Activated naive CD4-positive, alpha-beta T cell treated with anti-CD3 and anti-CD28 coated beads, Interleukin-2, amount 10 ng/mL, durations not matched to agents 7 days and 5 days (primary cell): ENCODE measurements around the gene SDK1.

Experiments
- CTCF ChIA-PET: fragments of 350-600 bp; sonication (Branson Sonifier 250); formaldehyde crosslinking; loops from one replicate; lab custom pipeline; 2021; ENCODE audit warnings: antibody characterized with exemption; lab: Charles Lee
- DNase-seq: peaks from one replicate; pipeline ENCODE4 v3.0.0-alpha.2; 2020
- H3K27ac Mint-ChIP-seq: one replicate; pipeline ENCODE4 v1.8.0; 2021; ENCODE audit warnings: mild to moderate bottlenecking, moderate library complexity, mixed read lengths
- H3K27me3 Mint-ChIP-seq: one replicate; pipeline ENCODE4 v1.8.0; 2021; ENCODE audit warnings: mild to moderate bottlenecking, mixed read lengths
- H3K36me3 Mint-ChIP-seq: one replicate; pipeline ENCODE4 v1.8.0; 2021; ENCODE audit warnings: mixed read lengths
- H3K4me1 Mint-ChIP-seq: one replicate; pipeline ENCODE4 v1.8.0; 2021; ENCODE audit warnings: mixed read lengths
- H3K4me3 Mint-ChIP-seq: one replicate; pipeline ENCODE4 v1.8.0; 2021; ENCODE audit warnings: mild to moderate bottlenecking, moderate library complexity, mixed read lengths
- H3K9me3 Mint-ChIP-seq: one replicate; pipeline ENCODE4 v1.8.0; 2021; ENCODE audit warnings: mixed read lengths

The SDK1 gene

DNA sequence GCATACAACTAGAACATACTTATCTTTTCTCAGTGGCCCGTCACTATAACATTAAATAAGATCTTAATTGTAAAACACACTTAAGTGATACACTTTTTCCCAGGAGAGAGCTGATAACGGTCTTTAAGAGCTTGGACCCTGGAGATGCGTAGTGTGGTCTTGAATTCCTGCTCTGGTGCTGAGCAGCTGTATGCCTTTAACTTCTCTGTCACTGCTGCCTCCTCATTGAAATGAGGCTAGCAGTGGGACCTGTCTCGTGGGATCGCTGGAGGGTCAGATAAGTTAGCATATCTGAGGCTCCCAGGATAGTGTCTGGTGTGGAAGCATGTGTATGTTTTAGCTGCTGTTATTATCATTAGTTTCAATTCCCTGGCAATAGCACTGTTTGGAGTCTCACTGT lies 194.9 kb downstream of the SDK1 start:
- no peaks in the 10 kb centered on the region for H3K36me3 Mint-ChIP-seq
- H3K27me3 Mint-ChIP-seq: no peaks in the 10 kb centered on the region
- peaks cover 7% of the 10 kb centered on the region for H3K4me1 Mint-ChIP-seq
- CTCF ChIA-PET: no interaction called here
- no peak for DNase-seq
- peaks cover 3% of the 10 kb centered on the region for H3K9me3 Mint-ChIP-seq
- no peak overlapping the region for H3K27ac Mint-ChIP-seq
- H3K4me3 Mint-ChIP-seq: no peak overlapping the region

DNA sequence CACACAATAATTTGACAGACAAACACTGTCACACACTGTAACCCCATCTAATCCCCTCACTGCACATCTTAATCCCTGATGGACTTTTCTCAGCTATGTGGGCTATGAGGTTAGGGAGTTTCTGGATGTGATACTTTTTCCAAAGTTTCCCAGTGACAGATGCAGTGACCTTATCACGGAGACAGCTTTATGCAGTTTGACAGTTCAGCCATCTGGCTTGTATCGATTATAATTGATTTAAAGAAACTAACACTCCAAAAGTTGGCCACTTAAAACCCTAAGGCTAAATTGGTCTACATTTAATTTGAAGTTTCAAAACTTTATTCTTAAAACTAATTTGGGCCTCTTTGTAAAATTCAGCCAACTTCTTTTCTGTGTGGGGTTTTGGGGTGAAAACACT lies 196.7 kb downstream of the SDK1 start:
- CTCF ChIA-PET: no interaction called here
- H3K36me3 Mint-ChIP-seq: no peaks in the 10 kb centered on the region
- peaks cover 7% of the 10 kb centered on the region for H3K4me1 Mint-ChIP-seq
- peaks cover 3% of the 10 kb centered on the region for H3K9me3 Mint-ChIP-seq
- no peak overlapping the region for H3K27ac Mint-ChIP-seq
- DNase-seq: no peak
- no peaks in the 10 kb centered on the region for H3K27me3 Mint-ChIP-seq
- H3K4me3 Mint-ChIP-seq: no peak overlapping the region

DNA sequence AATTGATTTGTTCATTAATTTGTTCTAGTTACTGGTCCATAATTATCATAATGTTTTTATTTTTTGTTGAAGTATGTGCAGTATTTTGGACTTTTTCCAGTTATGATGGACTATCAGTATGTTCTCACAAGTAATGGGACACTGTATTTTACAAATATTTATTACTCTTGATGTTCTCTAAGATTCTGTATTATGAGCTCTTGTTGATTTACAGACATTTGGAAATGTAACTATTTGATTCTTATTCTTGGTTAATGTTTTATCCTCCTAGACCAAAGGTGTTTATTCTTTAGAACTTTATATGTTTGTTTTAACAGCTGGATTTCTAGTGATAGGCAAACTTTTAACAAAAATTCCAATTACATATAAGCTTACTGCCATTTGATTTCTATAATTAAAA lies 200.6 kb downstream of the SDK1 start:
- no peak for DNase-seq

DNA sequence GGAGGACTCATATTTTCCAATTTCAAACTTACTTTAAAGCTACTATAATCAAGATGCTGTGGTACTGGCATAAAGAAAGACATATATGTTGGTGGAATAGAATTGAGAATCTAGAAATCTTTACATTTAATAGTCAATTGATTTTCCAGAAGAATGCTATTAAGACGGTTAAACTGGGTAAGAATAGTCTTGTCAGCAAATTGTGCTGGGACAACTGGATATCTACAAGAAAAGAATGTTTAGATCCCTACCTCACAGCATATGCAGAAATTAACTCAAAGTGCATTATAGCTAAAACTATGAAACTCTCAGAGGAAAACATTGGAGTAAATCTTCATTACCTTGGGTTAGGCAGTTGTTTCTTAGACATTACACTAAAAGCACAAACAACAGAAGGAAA lies 203.3 kb downstream of the SDK1 start:
- Mint-ChIP-seq H3K27ac (no peak overlapping the region), H3K4me3 (no peak overlapping the region), H3K4me1 (no peaks in the 10 kb centered on the region), H3K27me3 (no peaks in the 10 kb centered on the region), H3K9me3 (peaks cover 8% of the 10 kb centered on the region), H3K36me3 (no peaks in the 10 kb centered on the region)
- CTCF ChIA-PET: no interaction called here
- no peak for DNase-seq

More for the DNA sequence above, 200.6 kb downstream of the SDK1 start:
- Mint-ChIP-seq H3K27me3 (no peaks in the 10 kb centered on the region), H3K4me3 (no peak overlapping the region), H3K27ac (no peak overlapping the region), H3K36me3 (no peaks in the 10 kb centered on the region), H3K9me3 (peaks cover 7% of the 10 kb centered on the region), H3K4me1 (no peaks in the 10 kb centered on the region)
- CTCF ChIA-PET: no interaction called here

DNA sequence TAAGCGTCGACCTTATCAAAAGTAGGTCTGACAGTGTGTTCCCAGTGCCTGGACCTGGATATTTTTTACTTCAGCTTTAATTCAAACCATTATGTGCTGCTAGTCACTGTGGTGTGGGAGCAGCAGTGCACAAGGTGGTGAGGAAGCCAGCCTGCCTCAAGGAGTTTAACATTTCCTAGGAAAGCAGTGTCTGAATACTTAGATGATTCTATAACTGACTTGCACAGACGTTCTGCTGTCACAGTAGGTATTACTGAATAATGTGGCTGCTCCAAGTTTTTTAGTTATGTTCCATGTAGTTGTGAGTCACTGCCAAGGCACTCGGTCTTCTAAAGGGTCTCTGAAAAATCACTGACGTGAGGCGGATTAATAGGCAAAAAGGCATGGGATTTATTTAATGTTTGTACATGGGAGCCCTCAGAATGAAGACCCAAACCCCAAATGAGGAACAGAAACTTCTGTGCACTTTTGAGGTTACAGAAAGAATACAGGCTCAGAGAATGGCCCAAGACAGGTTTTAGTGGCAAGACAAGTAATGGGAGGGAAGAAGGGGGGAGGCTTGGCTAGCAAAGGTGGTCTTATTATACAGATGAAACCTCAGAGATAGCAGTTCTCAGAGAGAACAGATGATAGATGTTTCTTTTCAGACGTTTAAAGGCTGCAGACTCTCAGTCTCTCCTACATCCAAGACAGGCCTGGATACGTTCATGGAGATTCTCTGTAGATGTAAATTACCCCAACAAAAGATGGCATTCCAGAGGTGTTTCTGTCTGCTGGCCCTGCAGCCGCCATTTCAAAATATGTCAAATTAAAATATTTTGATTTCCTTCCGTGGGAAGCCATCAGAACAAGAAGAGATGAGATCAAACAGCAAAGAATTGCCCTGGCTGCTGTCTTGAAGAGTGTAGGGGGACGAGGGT lies 209.3 kb downstream of the SDK1 start:
- peaks cover 5% of the 10 kb centered on the region for H3K9me3 Mint-ChIP-seq

DNA sequence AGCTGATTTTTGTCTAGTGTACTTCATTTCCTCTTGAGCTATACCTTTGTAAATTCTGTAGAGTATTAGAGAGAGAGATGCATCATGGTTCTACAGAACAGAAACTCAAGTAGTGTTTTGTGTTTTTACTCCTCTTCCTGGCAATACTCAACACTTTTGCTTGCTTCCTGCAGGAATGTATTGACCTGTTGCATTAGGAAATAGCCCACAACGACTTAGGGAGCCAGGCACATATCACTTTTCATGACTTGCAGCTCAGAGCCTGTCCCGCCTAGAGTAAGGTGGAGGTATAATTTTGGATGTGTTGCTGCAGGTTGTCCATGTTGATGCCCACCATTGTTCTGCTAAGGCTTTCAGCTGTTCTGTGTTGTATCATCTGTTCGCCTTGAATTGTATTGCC lies 216.3 kb downstream of the SDK1 start:
- Mint-ChIP-seq H3K9me3 (no peaks in the 10 kb centered on the region), H3K27me3 (no peaks in the 10 kb centered on the region), H3K36me3 (no peaks in the 10 kb centered on the region), H3K4me1 (no peaks in the 10 kb centered on the region), H3K27ac (no peak overlapping the region), H3K4me3 (no peak overlapping the region)
- CTCF ChIA-PET: no interaction called here
- DNase-seq: no peak

More for the DNA sequence above, 209.3 kb downstream of the SDK1 start:
- Mint-ChIP-seq H3K27ac (no peak overlapping the region), H3K4me3 (no peak overlapping the region), H3K36me3 (no peaks in the 10 kb centered on the region), H3K27me3 (no peaks in the 10 kb centered on the region), H3K4me1 (no peaks in the 10 kb centered on the region)
- CTCF ChIA-PET: no interaction called here
- DNase-seq: no peak

DNA sequence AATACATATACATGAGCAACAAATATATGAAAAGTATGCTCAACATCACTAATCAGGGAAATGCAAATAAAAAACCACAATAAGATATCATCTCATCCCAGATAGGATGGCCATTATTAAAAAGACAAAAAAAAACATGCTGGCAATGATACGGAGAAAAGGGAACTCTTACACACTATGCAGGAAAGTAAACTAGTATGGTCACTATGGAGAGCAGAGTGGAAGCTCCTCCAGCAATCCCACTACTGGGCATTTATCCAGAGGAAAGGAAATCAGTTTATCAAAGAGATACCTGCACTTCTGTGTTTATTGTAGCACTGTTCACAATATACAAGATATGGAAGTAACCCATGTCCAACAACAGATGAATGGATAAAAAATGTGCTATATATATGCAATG lies 217.5 kb downstream of the SDK1 start:
- Mint-ChIP-seq H3K4me3 (no peak overlapping the region), H3K27ac (no peak overlapping the region), H3K36me3 (no peaks in the 10 kb centered on the region), H3K4me1 (no peaks in the 10 kb centered on the region), H3K27me3 (no peaks in the 10 kb centered on the region), H3K9me3 (no peaks in the 10 kb centered on the region)
- CTCF ChIA-PET: no interaction called here
- DNase-seq: no peak

DNA sequence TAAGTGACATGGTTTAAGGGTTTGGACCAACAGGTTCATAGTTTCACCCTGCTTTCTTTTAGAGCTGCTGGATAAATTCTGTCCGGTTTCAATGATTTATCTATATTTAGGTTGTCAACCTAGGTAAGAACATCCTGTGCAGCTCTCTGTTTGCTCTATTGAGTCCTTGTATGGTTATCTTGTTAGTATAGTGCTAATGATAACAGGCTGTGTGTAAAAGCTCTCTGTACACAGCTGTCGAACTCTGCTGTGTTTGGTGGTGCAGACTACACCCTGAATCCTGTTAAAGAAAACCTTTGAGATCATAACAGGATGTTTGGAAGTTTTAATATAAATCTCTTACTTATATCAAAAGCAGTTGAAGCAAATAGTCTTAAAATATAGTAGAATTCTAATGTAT lies 219.2 kb downstream of the SDK1 start:
- DNase-seq: no peak
- Mint-ChIP-seq H3K36me3 (no peaks in the 10 kb centered on the region), H3K9me3 (no peaks in the 10 kb centered on the region), H3K4me3 (no peak overlapping the region), H3K4me1 (no peaks in the 10 kb centered on the region), H3K27ac (no peak overlapping the region), H3K27me3 (no peaks in the 10 kb centered on the region)
- CTCF ChIA-PET: no interaction called here

DNA sequence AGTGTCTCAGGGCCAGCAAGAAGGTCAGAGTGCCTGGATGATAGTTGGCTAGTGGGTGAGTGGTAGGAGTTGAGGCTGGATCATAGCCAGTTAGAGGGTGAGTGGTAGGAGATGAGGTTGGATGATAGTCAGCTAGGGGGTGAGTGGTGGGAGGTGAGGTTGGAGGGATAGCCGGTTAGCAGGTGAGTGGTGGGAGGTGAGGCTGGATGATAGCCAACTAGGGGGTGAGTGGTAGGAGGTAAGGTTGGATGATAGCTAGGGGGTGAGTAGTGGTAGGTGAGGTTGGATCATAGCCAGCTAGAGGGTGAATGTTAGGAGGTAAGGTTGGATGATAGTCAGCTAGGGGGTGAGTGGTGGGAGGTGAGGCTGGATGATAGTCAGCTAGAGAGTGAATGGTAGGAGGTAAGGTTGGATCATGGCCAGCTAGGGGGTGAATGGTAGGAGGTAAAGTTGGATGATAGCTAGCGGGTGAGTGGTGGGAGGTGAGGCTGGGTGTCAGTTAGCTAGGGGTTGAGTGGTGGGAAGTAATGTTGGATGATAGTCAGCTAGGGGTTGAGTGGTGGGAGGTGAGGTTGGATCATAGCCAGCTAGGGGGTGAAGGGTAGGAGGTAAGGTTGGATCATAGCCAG lies 226.6 kb downstream of the SDK1 start:
- no peak overlapping the region for H3K27ac Mint-ChIP-seq
- CTCF ChIA-PET: no interaction called here

DNA sequence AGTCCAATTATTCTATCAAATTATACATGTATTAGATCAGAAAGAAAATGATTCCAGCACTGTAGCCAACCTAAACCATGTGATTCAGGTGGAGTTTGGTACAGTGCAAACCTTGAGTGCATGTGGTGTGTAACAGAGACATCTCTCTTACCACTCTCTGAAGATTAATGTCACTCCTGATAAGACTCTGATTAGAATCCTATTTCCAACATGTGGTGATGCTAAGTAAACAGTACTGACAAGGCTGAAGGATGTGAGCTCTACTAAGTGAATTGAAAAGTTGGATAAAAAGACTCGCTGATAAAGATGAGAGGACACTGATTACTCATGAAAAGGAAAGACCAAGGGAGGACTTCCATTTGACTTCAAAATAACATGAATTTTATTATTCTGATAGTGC lies 232.0 kb downstream of the SDK1 start:
- Mint-ChIP-seq H3K27me3 (peaks cover 3% of the 10 kb centered on the region), H3K27ac (no peak overlapping the region), H3K4me3 (no peak overlapping the region), H3K4me1 (no peaks in the 10 kb centered on the region), H3K9me3 (no peaks in the 10 kb centered on the region), H3K36me3 (no peaks in the 10 kb centered on the region)
- no peak for DNase-seq
- CTCF ChIA-PET: no interaction called here

More for the DNA sequence above, 226.6 kb downstream of the SDK1 start:
- Mint-ChIP-seq H3K27me3 (peaks cover under 1% of the 10 kb centered on the region), H3K9me3 (no peaks in the 10 kb centered on the region), H3K4me1 (no peaks in the 10 kb centered on the region), H3K4me3 (no peak overlapping the region), H3K36me3 (no peaks in the 10 kb centered on the region)
- no peak for DNase-seq

DNA sequence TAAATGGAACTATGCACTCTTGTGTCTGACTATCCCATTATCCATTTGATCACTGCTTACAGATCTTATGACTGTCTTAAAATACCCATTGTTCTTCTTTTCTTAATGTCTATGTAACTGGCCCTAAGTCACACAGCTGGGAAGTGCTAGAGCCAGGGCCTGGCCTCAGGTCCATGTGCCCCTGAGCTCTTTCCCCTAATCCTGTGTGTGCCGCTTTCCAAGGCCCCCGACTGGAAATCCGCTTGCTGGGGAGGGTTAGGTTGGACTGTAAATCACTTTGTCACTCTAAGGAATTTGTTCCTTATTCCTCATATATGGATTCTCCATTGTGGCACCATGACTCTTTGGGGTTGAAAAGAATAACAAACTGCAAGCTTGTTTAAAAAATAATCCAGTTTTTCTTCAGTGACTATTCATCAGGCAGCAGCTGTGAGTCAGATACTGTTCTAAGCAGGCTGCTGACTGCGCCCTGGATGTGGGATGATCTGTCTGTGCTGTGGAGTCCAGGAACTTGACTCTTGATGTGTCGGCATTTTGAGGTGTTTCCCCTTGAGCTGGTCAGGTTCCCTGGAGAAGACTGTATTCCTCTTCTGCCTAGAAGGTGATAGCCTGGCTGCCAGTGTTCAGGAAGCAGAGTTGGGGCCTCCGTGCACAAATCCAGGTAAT lies 236.3 kb downstream of the SDK1 start:
- DNase-seq: no peak
- Mint-ChIP-seq H3K9me3 (no peaks in the 10 kb centered on the region), H3K4me1 (no peaks in the 10 kb centered on the region), H3K36me3 (no peaks in the 10 kb centered on the region), H3K27me3 (peaks cover 3% of the 10 kb centered on the region), H3K4me3 (no peak overlapping the region), H3K27ac (no peak overlapping the region)
- CTCF ChIA-PET: no interaction called here

DNA sequence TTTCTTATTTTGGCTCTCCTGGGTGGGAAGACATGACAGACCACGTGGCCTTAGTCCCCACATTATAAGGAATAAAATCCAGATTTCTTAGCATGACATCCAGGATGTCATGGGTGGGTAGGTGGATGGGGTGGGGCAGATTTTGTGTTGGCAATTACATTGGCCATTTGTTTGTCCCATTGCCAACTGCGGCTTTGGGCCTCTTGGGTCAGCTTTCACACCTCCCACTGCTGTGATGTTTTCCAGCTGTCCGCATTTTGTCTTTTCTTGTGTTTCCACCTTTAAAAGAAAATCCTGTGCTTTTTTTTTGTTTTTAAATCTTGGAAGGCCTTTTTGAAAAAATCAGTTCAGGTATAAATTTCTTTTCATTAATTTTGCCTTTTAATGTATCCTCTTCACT lies 237.0 kb downstream of the SDK1 start:
- Mint-ChIP-seq H3K4me1 (no peaks in the 10 kb centered on the region), H3K27ac (no peak overlapping the region), H3K4me3 (no peak overlapping the region), H3K36me3 (no peaks in the 10 kb centered on the region), H3K27me3 (no peaks in the 10 kb centered on the region), H3K9me3 (no peaks in the 10 kb centered on the region)
- DNase-seq: no peak
- CTCF ChIA-PET: no interaction called here

DNA sequence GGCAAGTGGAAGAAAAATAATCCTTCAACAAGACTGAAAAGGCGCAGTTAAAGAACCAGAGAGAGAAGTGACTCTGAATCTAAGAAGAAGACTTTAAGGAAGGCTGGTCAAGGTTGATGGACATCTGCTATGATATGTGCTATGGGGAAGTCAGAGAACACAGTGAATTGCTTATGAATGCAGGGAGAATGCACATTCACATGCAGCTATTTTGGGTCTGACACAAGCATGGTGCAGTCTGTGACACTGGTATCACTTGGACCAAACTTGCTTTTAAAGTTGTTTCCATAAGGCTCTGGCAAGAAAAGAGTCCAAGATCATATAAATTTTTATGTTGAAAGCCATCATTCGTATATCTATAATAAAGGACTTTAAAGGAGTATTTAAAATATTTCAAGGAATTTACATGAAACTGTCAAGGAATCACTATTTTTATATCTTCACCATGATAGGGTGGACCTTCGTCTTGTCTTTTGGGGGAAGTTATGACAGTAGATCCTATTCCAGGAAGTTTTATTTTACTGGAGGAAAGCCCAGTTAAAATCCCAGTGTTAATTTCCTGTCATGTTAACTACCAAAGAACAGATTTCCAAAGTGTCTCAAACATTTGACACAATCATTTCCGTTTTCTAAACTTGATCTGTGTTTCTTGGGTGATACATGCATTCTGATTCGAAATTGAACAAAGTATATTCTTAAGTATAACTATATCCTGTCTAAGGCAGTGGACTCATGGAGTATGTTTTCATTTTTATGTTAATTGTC lies 239.6 kb downstream of the SDK1 start:
- H3K9me3 Mint-ChIP-seq: no peaks in the 10 kb centered on the region
- no peaks in the 10 kb centered on the region for H3K27me3 Mint-ChIP-seq
- H3K36me3 Mint-ChIP-seq: no peaks in the 10 kb centered on the region
- H3K4me3 Mint-ChIP-seq: no peak overlapping the region
- H3K27ac Mint-ChIP-seq: no peak overlapping the region
- no peaks in the 10 kb centered on the region for H3K4me1 Mint-ChIP-seq
- CTCF ChIA-PET: interaction anchor here (1.1 kb wide), 1 partner anchor 59 kb away, joined by 3 read pairs; no protein-coding TSS in a partner anchor
- no peak for DNase-seq

DNA sequence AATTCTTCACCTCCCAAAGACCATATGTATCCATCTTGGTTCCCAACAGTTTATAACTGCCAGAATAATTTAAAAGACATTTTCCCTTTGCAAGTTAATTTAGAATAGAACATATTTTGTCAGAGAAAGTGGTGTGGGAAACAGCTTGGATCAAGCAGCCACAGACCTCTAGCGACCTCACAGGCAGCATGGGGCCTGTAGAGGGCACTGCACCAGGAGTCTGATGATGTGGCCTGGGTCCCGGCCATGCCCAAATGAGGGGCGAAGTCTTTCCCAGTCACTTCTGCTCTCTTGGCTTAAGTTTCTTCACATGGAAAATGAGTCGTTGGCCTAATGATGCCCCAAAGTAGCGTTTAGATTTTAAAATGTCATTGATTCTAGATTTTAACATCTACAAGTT lies 243.2 kb downstream of the SDK1 start:
- DNase-seq: no peak
- CTCF ChIA-PET: no interaction called here
- Mint-ChIP-seq H3K27ac (no peak overlapping the region), H3K27me3 (no peaks in the 10 kb centered on the region), H3K36me3 (no peaks in the 10 kb centered on the region), H3K4me3 (no peak overlapping the region), H3K4me1 (no peaks in the 10 kb centered on the region), H3K9me3 (no peaks in the 10 kb centered on the region)
